ENCODE data around the gene LMBRD2. TPM values are rescaled to one million over a fixed set of nuclear protein-coding genes. Genes with fewer than 3 reads are reported as not detected.

Gene LMBRD2
- total and polyA plus RNA-seq, 2 of the 8 experiments (the other 6 are each of a cell fraction or from before 2014, with no cell fraction given): 1.1 to 4.1 TPM

- no peak for TF ChIP-seq CTBP2 (IDR thresholded peaks at IDR 0.05; ENCODE audit: borderline replicate concordance, insufficient read depth, insufficient read length, low read length)
Observed at GRCh38 chr5:36170832-36171424, 19.2 kb upstream of the LMBRD2 start (continued).

Measured in H1 (cell line).